K562 (cell line): ENCODE results near the gene DOCK4. TPM values are rescaled to one million over a fixed set of nuclear protein-coding genes. Genes with fewer than 3 reads are reported as not detected.

Experiments used
- ATAC-seq: fragments of 200-7000 bp; cut with Tn5 transposase; 3 replicates; pipeline ENCODE4 v1.9.1; 2020; ENCODE audit warnings: moderate library complexity
- BruUV-seq: library from RNA; stranded (reverse); fragments of 400-500 nt; replicated peaks from 2 replicates; lab custom pipeline; 2021; lab: Mats Ljungman, UMichigan
- CTCF ChIA-PET: fragments of 300-600 bp; formaldehyde crosslinking; extraction: SDS; loops from one replicate; lab custom pipeline; 2021; ENCODE audit warnings: low intra/inter-chr PET ratio; lab: Yijun Ruan, JAX
- POLR2A ChIA-PET: fragments of 300-600, 350-650 bp; sonication (Branson Sonifier 250); formaldehyde crosslinking; extraction: SDS; loops from one replicate; lab custom pipeline; 2021; ENCODE audit warnings: antibody characterized with exemption, inconsistent platforms; lab: Yijun Ruan, JAX
- DNase-seq, 4 experiments: peaks; one replicate each; pipeline versions ENCODE4 v3.0.0 to v3.0.0-alpha.2; 2011 to 2018; ENCODE audit warnings: low spot score in 3 of 4, mixed read lengths in 3 of 4; ENCODE audit errors: extremely low read depth in 1 of 4
- FAIRE-seq: peaks from 2 replicates; lab custom pipeline; 2011; peaks lifted over from hg19 to GRCh38; lab: Jason Lieb, UNC
- H2AFZ ChIP-seq: 2 replicates; pipeline ENCODE4 v1.6.0; 2011; ENCODE audit warnings: low read depth, low read length, control low read depth, inconsistent platforms
- H3K27ac ChIP-seq: fragments of 200-600 bp; 3 replicates; pipeline ENCODE4 v1.8.0; 2011; ENCODE audit warnings: low read depth, mild to moderate bottlenecking, control low read depth, inconsistent platforms, low read length, moderate library complexity, mixed read lengths; ENCODE audit errors: extremely low read depth
- H3K27me3 ChIP-seq, 2 experiments: fragments of 300-600 bp in 1 of 2; 2 replicates in 1 of 2; 3 replicates in 1 of 2; pipeline versions ENCODE4 v1.6.0 to v1.8.0; 2011; ENCODE audit warnings: inconsistent platforms in 2 of 2, low read length in 2 of 2, mild to moderate bottlenecking in 1 of 2, mixed read lengths in 1 of 2, moderate library complexity in 1 of 2; ENCODE audit not compliant: control insufficient read depth in 2 of 2, insufficient read depth in 2 of 2
- H3K36me3 ChIP-seq: fragments of 300-600 bp; 3 replicates; pipeline ENCODE4 v1.8.0; 2011; ENCODE audit warnings: mild to moderate bottlenecking, low read length, inconsistent platforms; ENCODE audit not compliant: control insufficient read depth, insufficient read depth
- H3K4me1 ChIP-seq, 2 experiments: fragments of 200-600 bp in 1 of 2; replicated peaks in 1 of 2; 2 replicates in 1 of 2; 3 replicates in 1 of 2; pipeline versions ENCODE4 v1.5.1 to v1.8.0; 2011; ENCODE audit warnings: inconsistent platforms in 2 of 2, low read length in 2 of 2, mild to moderate bottlenecking in 1 of 2, mixed read lengths in 1 of 2, moderate library complexity in 1 of 2; ENCODE audit not compliant: control insufficient read depth in 2 of 2, insufficient read depth in 2 of 2
- H3K4me2 ChIP-seq: 2 replicates; pipeline ENCODE4 v1.6.1; 2011; ENCODE audit warnings: low read length, control low read depth, inconsistent platforms, mixed read lengths; ENCODE audit not compliant: insufficient read depth
- H3K4me3 ChIP-seq: fragments of 200-600 bp; sonication (generic), shearing (Covaris generic); 2 replicates; pipeline ENCODE4 v1.5.1; 2016; ENCODE audit warnings: control low read depth, inconsistent platforms
- H3K79me2 ChIP-seq: fragments of 200-600 bp; 3 replicates; pipeline ENCODE4 v1.8.0; 2011; ENCODE audit warnings: low read length, inconsistent platforms; ENCODE audit not compliant: control insufficient read depth, insufficient read depth
- H3K9ac ChIP-seq, 2 experiments: 2 replicates each; pipeline versions ENCODE4 v1.6.0 to v1.6.1; 2011; ENCODE audit warnings: low read depth in 2 of 2, low read length in 2 of 2, control low read depth in 1 of 2, inconsistent platforms in 1 of 2, mild to moderate bottlenecking in 1 of 2, mixed read lengths in 1 of 2; ENCODE audit not compliant: insufficient read depth in 1 of 2
- H3K9me1 ChIP-seq: one replicate; pipeline ENCODE4 v1.6.0; 2011; ENCODE audit warnings: inconsistent platforms, mild to moderate bottlenecking, low read length, moderate library complexity; ENCODE audit not compliant: control insufficient read depth, insufficient read depth
- H3K9me3 ChIP-seq: replicated peaks from 2 replicates; pipeline ENCODE4 v1.5.1; 2011; ENCODE audit warnings: low read depth, low read length, inconsistent platforms; ENCODE audit not compliant: control insufficient read depth, insufficient read depth
- H4K20me1 ChIP-seq: replicated peaks from 2 replicates; pipeline ENCODE4 v1.6.1; 2011; ENCODE audit warnings: low read length, inconsistent platforms, mixed read lengths; ENCODE audit not compliant: control insufficient read depth, insufficient read depth
- ATF4 ChIP-seq: fragments of 450-650 bp; formaldehyde crosslinking; IDR thresholded peaks from 2 replicates; pipeline ENCODE4 v1.4.0; 2022; ENCODE audit warnings: mild to moderate bottlenecking, moderate library complexity
- CBX5 ChIP-seq: IDR thresholded peaks from 2 replicates; pipeline ENCODE4 v1.6.1; 2014; ENCODE audit warnings: low read depth, borderline replicate concordance
- CTCF ChIP-seq, 3 experiments: IDR thresholded peaks in 2 of 3; conservative IDR thresholded peaks in 1 of 3; 2 replicates each; pipeline ENCODE4 v1.5.1; 2011 to 2012; ENCODE audit warnings: low read length in 3 of 3, mild to moderate bottlenecking in 3 of 3, control low read depth in 2 of 3, improper control_type of control experiment in 1 of 3, inconsistent platforms in 1 of 3, low read depth in 1 of 3, mixed read lengths in 1 of 3, moderate library complexity in 1 of 3; ENCODE audit not compliant: insufficient read depth in 2 of 3
- GABPA ChIP-seq: fragments of 200-800 bp; sonication (Bioruptor generic); conservative IDR thresholded peaks from 2 replicates; pipeline ENCODE4 v1.6.1; 2016; ENCODE audit warnings: low read depth, missing genetic modification characterization, missing compliant biosample characterization
- ILF3 ChIP-seq: fragments of 450-650 bp; IDR thresholded peaks from 2 replicates; pipeline ENCODE4 v1.6.1; 2018; ENCODE audit warnings: antibody characterized with exemption, mild to moderate bottlenecking, moderate library complexity, borderline replicate concordance
- ILK ChIP-seq: fragments of 450-650 bp; IDR thresholded peaks from 2 replicates; pipeline ENCODE4 v1.6.1; 2016; ENCODE audit warnings: missing genetic modification characterization, low read depth, mild to moderate bottlenecking, missing compliant biosample characterization, moderate library complexity, borderline replicate concordance
- TFAM ChIP-seq: fragments of 250-450 bp; sonication (Bioruptor Pico); conservative IDR thresholded peaks from 2 replicates; pipeline ENCODE4 v1.5.0; 2021; ENCODE audit warnings: mild to moderate bottlenecking, moderate library complexity
- WGBS: fragments of 100-300 bp; shearing (Covaris generic); methylation state at CpG from one replicate; pipeline ENCODE4 v1.1.6; 2016; ENCODE audit warnings: low coverage, mixed read lengths; ENCODE audit not compliant: insufficient coverage; ENCODE audit errors: missing lambda C conversion rate; 5-methylcytosine and 5-hydroxymethylcytosine counted together
- in situ Hi-C: fragments of 300-500 bp; cut with MboI; formaldehyde crosslinking; loops from 4 replicates; pipeline ENCODE4 v1.15.0; 2018; ENCODE audit warnings: inconsistent platforms, mixed read lengths
- intact Hi-C: fragments of 100-400 bp; cut with micrococcal nuclease; formaldehyde crosslinking; loops from 2 replicates; pipeline ENCODE4 v1.14.2; 2022
- polyA plus RNA-seq, 8 experiments: library from polyadenylated mRNA; depleted of rRNA in 4 of 8; stranded (reverse) in 5 of 8; unstranded in 3 of 8; fragments of >200 nt; fragmentation: Nextera tagmentation in 2 of 8; fragmentation: Illumina TruSeq in 1 of 8; extraction: Ambion mirVana in 2 of 8; extraction: Trizol in 1 of 8; gene quantifications; 2 replicates each; pipeline versions ENCODE4 v1.2.1 to v1.2.3, GENCODE V29; 2011 to 2014; ENCODE audit warnings: inconsistent platforms in 1 of 8, missing spikeins in 1 of 8
- total RNA-seq, 7 experiments: library from RNA; depleted of rRNA in 6 of 7; stranded (reverse); fragments of >200 nt in 6 of 7; fragmentation: Illumina TruSeq in 2 of 7; extraction: Trizol in 2 of 7; gene quantifications; 2 replicates each; pipeline versions ENCODE4 v1.2.1 to v1.2.3, GENCODE V29; 2011 to 2021; ENCODE audit warnings: low replicate concordance in 1 of 7

Gene DOCK4
- total and polyA plus RNA-seq, 9 of the 15 experiments (the other 6 are each of a cell fraction or from before 2014, with no cell fraction given) = 0.42 to 5.7 (median 2.3) TPM

- TF ChIP-seq CTCF (IDR thresholded peaks at IDR 0.05 in 2 of 3, conservative IDR thresholded peaks at IDR 0.05 in 1 of 3; ENCODE audit: insufficient read depth in 2 of 3, low read depth in 1 of 3, low read length in 3 of 3) (no peak), TFAM (CRISPR knock-in tag) (no peak), ILK (tag) (no peak), ILF3 (no peak)
- TF ChIP-seq, all 486 proteins: peak for 0
Measured at GRCh38 chr7:112097524-112097923, 108.7 kb downstream of the DOCK4 start (continued).

- H3K4me2 ChIP-seq = no peak overlapping the region
- no peaks in the 10 kb centered on the region for H3K4me1 ChIP-seq
- no peaks in the 10 kb centered on the region for H3K36me3 ChIP-seq
- WGBS = 0% methylated on average over 5 of the region's 5 CpGs
- BruUV-seq = no TSS peak
- no peaks in the 10 kb centered on the region for H3K79me2 ChIP-seq
- no peak for TF ChIP-seq GABPA (tag)
- TF ChIP-seq ATF4 (CRISPR knock-in tag) = no peak
- no peak for TF ChIP-seq CBX5
- DNase-seq (no peak), FAIRE-seq (no peak), ATAC-seq (no peak)
- no peaks in the 10 kb centered on the region; a peak in 1 of 5 replicates for H3K27me3 ChIP-seq
- H4K20me1 ChIP-seq = no peaks in the 10 kb centered on the region
- ChIA-PET POLR2A (no interaction called here), CTCF (no interaction called here)
- no peaks in the 10 kb centered on the region for H3K9me1 ChIP-seq
- H3K27ac ChIP-seq = no peak overlapping the region
- no peak overlapping the region for H2AFZ ChIP-seq
- no peak overlapping the region for H3K9ac ChIP-seq
- H3K4me3 ChIP-seq = no peak overlapping the region
- intact Hi-C loops (no loop called here), in situ Hi-C loops (no loop called here)
- H3K9me3 ChIP-seq = no peaks in the 10 kb centered on the region
Measured at GRCh38 chr7:112093409-112093808, 112.8 kb downstream of the DOCK4 start.
